ENCODE results near the gene ATAT1. TPM values are rescaled to one million over a fixed set of nuclear protein-coding genes. Genes with fewer than 3 reads are reported as not detected.
"Not testable (repeated sequence)": the region's sequence is repeated elsewhere in the genome, so short reads cannot be mapped to it uniquely, and the experiment has no call there.

ATAT1 gene
- total RNA-seq, 1 donor: 5.6 TPM

DNA sequence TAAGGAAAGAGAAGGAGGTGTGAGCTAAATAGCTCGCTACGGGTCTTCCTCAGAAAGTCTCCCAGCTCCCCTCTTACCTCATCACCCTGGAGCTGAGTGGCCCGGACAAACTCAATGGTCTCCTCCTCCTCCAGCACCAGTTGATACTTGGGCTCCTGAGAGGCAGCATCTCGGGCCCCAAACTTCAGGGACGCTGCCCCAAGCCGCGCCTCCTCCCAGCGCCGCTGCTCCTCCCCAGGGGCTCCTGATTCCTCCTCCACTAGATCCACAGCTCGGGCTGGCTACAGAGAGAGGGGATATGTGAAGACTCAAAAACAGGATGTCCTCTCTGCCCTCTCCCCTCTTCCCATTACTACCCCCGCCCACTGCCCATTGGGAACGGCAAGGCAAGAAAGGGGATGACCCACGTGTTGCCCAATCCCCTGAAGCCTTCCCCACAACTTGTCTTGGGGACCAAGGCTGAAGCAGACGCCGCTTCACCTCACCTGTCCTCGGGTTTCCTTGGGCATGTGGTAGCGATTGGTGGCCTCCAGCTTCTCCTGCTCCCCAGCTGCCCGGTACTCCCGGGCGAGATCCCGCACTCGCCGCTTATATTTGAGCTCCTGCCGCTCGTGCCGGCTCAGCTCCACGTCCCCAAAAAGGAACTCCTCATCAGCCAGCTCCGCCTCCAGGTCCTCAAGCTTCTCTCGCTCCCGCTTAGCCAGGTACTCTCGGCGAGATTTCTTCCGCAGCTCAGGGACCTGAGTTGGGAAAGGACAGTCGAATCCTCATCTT, 38.5 kb downstream of the ATAT1 start:
- DNase-seq (ENCODE audit: low read depth): no peak
- TF ChIP-seq, protein P1, sequence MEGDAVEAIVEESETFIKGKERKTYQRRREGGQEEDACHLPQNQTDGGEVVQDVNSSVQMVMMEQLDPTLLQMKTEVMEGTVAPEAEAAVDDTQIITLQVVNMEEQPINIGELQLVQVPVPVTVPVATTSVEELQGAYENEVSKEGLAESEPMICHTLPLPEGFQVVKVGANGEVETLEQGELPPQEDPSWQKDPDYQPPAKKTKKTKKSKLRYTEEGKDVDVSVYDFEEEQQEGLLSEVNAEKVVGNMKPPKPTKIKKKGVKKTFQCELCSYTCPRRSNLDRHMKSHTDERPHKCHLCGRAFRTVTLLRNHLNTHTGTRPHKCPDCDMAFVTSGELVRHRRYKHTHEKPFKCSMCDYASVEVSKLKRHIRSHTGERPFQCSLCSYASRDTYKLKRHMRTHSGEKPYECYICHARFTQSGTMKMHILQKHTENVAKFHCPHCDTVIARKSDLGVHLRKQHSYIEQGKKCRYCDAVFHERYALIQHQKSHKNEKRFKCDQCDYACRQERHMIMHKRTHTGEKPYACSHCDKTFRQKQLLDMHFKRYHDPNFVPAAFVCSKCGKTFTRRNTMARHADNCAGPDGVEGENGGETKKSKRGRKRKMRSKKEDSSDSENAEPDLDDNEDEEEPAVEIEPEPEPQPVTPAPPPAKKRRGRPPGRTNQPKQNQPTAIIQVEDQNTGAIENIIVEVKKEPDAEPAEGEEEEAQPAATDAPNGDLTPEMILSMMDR (IDR thresholded peaks at IDR 0.05; ENCODE audit: insufficient read depth, low read length): no peak

DNA sequence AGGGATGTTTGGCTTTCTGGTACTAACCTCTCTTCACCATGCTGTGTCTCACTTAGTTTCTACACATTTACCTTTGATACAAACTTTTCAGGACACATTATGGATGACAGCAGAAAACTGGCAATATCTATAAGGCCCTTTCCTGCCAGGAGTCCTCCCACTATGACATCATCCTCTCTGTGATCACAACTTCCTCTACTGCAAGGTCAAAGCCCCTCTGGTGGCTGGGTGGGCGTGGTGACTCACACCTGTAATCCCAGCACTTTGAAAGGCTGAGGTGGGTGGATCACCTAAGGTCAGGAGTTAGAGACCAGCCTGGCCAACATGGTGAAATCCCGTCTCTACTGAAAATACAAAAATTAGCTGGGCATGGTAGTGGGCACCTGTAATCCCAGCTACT, 39.6 kb downstream of the ATAT1 start:
- DNase-seq (ENCODE audit: low read depth); H3K4me3 ChIP-seq (ENCODE audit: low read depth, low read length): not testable (repeated sequence)

More for the DNA sequence above, 38.5 kb downstream of the ATAT1 start:
- no peak overlapping the region for H3K4me3 ChIP-seq (ENCODE audit: low read depth, low read length)

DNA sequence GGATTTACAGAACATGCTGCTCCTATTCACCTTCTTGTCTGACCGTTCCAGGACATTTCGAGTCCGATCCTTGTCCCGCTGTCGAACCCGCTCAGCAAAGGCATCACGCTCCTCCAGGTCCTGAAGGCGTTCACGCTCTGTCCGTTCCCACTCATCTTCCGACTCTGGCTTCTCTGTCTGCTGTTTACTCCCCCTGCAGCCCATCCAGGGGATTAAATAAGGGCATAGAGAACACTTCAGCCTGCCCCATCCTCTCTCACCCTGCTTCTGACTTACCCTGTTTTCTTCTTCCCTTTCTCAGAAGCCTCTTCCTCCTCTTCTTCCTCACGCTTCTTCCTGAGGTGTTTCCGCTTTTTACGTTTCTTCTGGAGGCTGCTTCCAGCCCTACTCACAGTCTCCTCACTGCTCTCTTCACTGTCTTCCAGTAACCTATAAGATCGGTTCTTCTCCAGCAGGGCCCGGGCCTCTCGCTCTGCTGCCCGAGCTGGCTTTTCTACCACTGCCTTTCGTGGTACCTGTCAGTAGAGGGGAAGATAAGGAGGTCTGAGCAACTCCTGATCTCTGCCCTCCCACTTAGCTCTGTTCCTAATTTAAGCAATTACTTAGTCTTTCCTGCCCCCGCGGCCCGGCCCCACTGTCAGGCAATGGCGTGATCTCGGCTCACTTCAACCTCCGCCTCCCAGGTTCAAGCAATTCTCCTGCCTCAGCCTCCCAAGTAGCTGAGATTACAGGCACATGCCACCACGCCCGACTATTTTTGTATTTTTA, 44.3 kb downstream of the ATAT1 start:
- TF ChIP-seq, protein P1 (IDR thresholded peaks at IDR 0.05; ENCODE audit: insufficient read depth, low read length): peak; percentile 31
- no peak for DNase-seq (ENCODE audit: low read depth)
- no peak overlapping the region for H3K4me3 ChIP-seq (ENCODE audit: low read depth, low read length)

DNA sequence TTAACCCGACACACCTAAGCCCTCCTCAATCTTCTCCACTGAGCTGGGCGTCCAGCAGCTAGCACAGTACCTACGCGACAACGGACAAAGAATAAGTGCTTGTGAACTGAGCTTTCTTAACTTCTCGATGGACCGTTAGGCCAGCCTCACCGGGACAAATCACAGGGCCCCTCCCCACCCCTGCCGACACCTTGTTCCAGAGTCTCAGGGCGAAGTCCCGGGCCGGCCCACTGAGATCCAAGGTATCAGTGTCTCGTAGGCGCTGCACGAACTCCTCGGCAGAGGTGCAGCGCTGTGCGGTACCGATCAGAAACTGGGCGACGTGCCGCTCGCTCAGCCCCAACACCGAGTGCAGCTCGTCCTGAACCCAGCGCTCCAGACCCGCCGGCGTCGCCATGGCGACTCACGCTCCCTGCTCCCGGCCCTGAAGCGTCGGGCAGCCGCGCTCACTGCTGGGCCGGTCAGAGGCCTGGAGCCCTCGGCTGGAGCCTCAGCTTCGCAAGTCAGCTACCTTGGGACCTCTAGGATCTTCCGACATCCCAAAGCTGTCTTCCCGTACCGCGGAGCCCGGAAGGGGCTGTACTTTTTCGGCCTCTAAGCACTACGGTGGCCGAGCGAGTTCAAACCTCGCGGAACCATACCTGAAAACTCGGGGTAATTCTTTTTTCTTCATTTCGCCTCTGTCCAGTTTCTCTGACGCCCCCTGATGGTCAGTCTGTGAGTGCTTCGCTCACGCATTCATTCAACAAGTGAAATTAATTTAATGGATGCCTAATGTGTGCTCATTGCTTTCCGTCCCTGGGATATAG, 46.0 kb downstream of the ATAT1 start, which contains the start of gene DHX16:
TSS of gene DHX16 (minus strand) at position 562 of the 809 bp plus-strand sequence. CDS start at position 397, 165 bp downstream.
- peak within 1 kb of the TSS; percentile 81 for H3K4me3 ChIP-seq (ENCODE audit: low read depth, low read length)
- DNase-seq (ENCODE audit: low read depth): peak; percentile 99
- TF ChIP-seq, protein P1 (IDR thresholded peaks at IDR 0.05; ENCODE audit: insufficient read depth, low read length): peak; percentile 88

DNA sequence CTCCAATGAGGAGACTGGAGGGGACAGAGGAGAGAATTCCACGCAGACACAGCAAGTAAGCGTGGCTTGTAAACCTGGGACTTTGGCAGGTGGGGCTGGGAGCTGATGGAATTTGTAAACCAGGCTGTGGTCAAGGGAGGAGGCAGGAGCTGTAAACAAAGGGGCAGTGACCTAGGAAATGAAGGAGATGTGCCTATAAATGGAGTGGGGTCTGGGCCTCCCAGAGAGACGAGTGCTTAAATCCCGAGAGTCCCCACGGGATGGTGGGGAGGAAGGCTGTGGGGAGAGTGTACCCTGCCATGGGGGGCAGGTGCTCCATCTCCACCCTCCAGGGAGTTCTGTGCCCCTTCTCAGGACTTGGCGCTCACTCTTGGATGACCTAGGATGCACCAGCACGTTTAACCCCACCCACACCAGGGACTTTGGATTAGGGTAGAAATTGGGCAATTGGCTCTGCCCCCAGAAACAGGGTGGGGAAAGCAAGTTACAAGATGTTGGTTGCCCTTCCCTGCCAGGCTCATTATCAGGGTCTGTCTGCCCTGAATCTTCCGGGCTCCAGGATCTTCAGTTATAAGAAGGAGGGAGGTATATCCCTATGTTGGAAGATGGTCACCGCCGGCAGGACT, 50.1 kb downstream of the ATAT1 start:
- DNase-seq (ENCODE audit: low read depth): no peak
- TF ChIP-seq, protein P1 (IDR thresholded peaks at IDR 0.05; ENCODE audit: insufficient read depth, low read length): no peak

DNA sequence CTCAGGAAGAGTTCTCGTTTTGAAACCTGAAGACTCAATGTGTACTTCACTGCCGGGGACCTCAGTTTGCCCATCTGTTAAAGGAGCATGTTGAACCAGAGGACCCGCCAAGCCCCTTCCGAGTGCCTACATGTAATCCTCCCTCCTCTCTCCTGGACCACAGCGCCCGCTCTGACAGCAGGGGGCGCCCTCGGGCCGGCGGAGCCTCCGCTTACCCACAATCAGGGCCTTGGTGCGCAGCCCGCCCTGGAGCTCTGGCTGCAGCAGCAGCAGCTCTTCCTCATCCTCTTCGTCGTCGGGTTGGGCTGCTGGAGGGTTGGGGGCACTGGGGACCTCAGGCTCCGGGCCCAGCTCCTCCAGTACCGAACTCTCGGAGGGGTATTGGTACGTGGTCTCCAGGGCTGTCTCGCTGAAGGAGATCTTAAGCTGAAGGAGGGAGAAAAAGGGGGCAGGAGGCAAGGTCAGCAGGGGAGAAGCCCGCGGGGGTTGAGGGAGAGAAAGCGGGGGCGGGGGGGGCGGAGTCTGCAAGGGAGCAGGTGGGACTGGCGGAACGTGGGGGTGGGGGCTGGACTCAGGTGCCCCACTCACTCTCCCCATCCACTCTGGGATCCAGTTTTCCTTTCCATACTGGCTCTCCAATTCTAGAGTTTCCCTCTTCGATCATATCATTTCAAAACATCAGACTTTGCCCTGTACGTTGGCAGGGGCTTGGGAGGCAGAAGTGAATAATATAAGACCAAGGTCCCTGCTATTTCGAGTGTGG, 52.5 kb downstream of the ATAT1 start:
- peak; percentile 77 for DNase-seq (ENCODE audit: low read depth)
- H3K4me3 ChIP-seq (ENCODE audit: low read depth, low read length): peak overlapping the region; percentile 53
- TF ChIP-seq, protein P1 (IDR thresholded peaks at IDR 0.05; ENCODE audit: insufficient read depth, low read length): peak; percentile 97

More for the DNA sequence above, 50.1 kb downstream of the ATAT1 start:
- H3K4me3 ChIP-seq (ENCODE audit: low read depth, low read length): no peak overlapping the region

All from fibroblast of the aortic adventitia (primary cell).